Suprapubic skin (tissue), 4 donors: ENCODE results near the gene EZR. TPM values are rescaled to one million over a fixed set of nuclear protein-coding genes. Genes with fewer than 3 reads are reported as not detected.

ENCODE experiments used
- DNase-seq, 2 donors: peaks; one replicate each; pipeline ENCODE4 v3.0.0-alpha.2; 2019; ENCODE audit warnings: low spot score in 2 of 2
- H3K27ac ChIP-seq: fragments of 200-600 bp; sonication (generic); one replicate; pipeline ENCODE4 v1.5.1; 2019
- H3K27me3 ChIP-seq: fragments of 200-600 bp; sonication (generic); one replicate; pipeline ENCODE4 v1.5.1; 2019
- H3K36me3 ChIP-seq: fragments of 200-600 bp; sonication (generic); one replicate; pipeline ENCODE4 v1.5.1; 2019
- H3K4me1 ChIP-seq: fragments of 200-600 bp; sonication (generic); one replicate; pipeline ENCODE4 v1.5.1; 2019
- H3K4me3 ChIP-seq: fragments of 200-600 bp; sonication (generic); one replicate; pipeline ENCODE4 v1.5.1; 2019; ENCODE audit warnings: mild to moderate bottlenecking
- H3K9me3 ChIP-seq: fragments of 200-600 bp; sonication (generic); one replicate; pipeline ENCODE4 v1.5.1; 2019
- CTCF ChIP-seq, 2 donors: fragments of 200-600 bp in 1 of 2; fragments of 450-650 bp in 1 of 2; sonication (generic) in 1 of 2; IDR thresholded peaks; one replicate each; pipeline ENCODE4 v1.5.1; 2016 to 2019; ENCODE audit warnings: antibody characterized with exemption in 2 of 2, mild to moderate bottlenecking in 1 of 2, moderate library complexity in 1 of 2
- EP300 ChIP-seq: sonication (generic); formaldehyde crosslinking; IDR thresholded peaks from one replicate; pipeline ENCODE4 v1.6.1; 2017; ENCODE audit warnings: antibody characterized with exemption
- POLR2A ChIP-seq, 2 donors: fragments of 450-650 bp; IDR thresholded peaks; one replicate each; pipeline ENCODE4 v1.6.1; 2017; ENCODE audit warnings: antibody characterized with exemption in 2 of 2, mild to moderate bottlenecking in 2 of 2, moderate library complexity in 2 of 2
- POLR2AphosphoS5 ChIP-seq, 3 donors: sonication (generic); formaldehyde crosslinking; IDR thresholded peaks; one replicate each; pipeline ENCODE4 v1.6.1; 2017; ENCODE audit warnings: antibody characterized with exemption in 3 of 3
- WGBS: methylation state at CpG from one replicate; pipeline ENCODE4 v1.1.5; 2018; 5-methylcytosine and 5-hydroxymethylcytosine counted together
- total RNA-seq, 4 donors: library from RNA; depleted of rRNA; stranded (reverse); fragments of >200 nt; gene quantifications; one replicate each; pipeline ENCODE4 v1.1.0, GENCODE V29; 2016

The EZR gene
- total RNA-seq, 4 donors from 2014 or later: 154 to 394 (median 238) TPM

GRCh38 chr6:158722176-158722729, 96.9 kb downstream of the EZR start:
- H3K27ac ChIP-seq: no peak overlapping the region
- no peak overlapping the region for H3K4me3 ChIP-seq
- no peaks in the 10 kb centered on the region for H3K27me3 ChIP-seq
- H3K36me3 ChIP-seq: no peaks in the 10 kb centered on the region
- 79% methylated on average over 5 of the region's 5 CpGs for WGBS
- TF ChIP-seq CTCF (IDR thresholded peaks at IDR 0.05) (no peak), POLR2AphosphoS5 (IDR thresholded peaks at IDR 0.05) (no peak), EP300 (no peak)
- no peak for DNase-seq
- H3K4me1 ChIP-seq: peaks cover 5% of the 10 kb centered on the region
- H3K9me3 ChIP-seq: no peaks in the 10 kb centered on the region

DNA sequence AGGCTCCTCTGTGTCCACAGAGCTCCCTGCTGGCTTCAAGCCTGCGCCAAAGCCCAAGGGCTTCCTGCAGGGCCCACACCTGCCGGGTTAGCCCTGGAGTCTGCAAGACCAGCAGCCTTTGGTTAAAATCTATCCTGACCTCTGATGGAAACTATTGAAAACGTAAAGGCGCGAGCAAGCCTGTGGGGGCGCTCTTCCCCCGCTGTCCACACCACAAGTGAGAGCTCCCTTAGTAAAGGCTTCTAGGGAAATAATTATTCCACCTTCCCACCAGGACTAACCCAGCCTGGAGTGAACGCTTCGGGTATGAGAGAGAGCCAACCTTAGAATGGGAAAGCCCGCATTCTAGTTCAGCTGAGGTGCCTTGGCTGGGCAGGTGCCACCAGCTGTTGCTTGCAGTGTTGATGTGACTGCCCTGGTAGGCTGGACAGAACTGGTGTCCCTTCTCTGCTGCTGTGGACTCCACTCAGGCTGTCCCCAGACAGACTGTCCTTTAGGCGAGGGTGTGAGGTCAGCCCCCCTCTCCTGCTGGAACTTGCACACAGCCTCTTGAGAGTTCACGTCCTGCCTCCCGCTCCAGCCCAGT, 100.6 kb downstream of the EZR start:
- Histone ChIP-seq H3K27ac (no peak overlapping the region), H3K4me3 (no peak overlapping the region), H3K36me3 (no peaks in the 10 kb centered on the region), H3K9me3 (no peaks in the 10 kb centered on the region), H3K4me1 (peaks cover 5% of the 10 kb centered on the region), H3K27me3 (no peaks in the 10 kb centered on the region)
- no peak for DNase-seq
- 83% methylated on average over 11 of the region's 13 CpGs for WGBS
- no peak for TF ChIP-seq EP300
- TF ChIP-seq CTCF (IDR thresholded peaks at IDR 0.05): peak in 1 of 2 donors; percentile 39
- no peak for TF ChIP-seq POLR2AphosphoS5 (IDR thresholded peaks at IDR 0.05)
- TF ChIP-seq POLR2A (IDR thresholded peaks at IDR 0.05): no peak

- 91% methylated on average over 16 of the region's 16 CpGs for WGBS
- no peaks in the 10 kb centered on the region for H3K27me3 ChIP-seq
- no peak overlapping the region for H3K4me3 ChIP-seq
- H3K9me3 ChIP-seq: no peaks in the 10 kb centered on the region
- peaks cover 5% of the 10 kb centered on the region for H3K4me1 ChIP-seq
- no peak overlapping the region for H3K27ac ChIP-seq
- TF ChIP-seq POLR2AphosphoS5 (IDR thresholded peaks at IDR 0.05) (no peak), CTCF (IDR thresholded peaks at IDR 0.05) (no peak), POLR2A (IDR thresholded peaks at IDR 0.05) (no peak), EP300 (no peak)
- no peak for DNase-seq
- no peaks in the 10 kb centered on the region for H3K36me3 ChIP-seq
These were observed 101.5 kb downstream of the EZR start for GRCh38 chr6:158717341-158718330.

Other genes with a start within 250 kb of the EZR start
- 10 to 100 TPM; 27.5 to 63.8 (median 49.4) TPM for gene DYNLT1, start 174.6 kb downstream of the EZR start, total RNA-seq
- 1 to 10 TPM; 2.8 to 5.1 (median 3.4) TPM for gene SYTL3, start 169.3 kb downstream of the EZR start, total RNA-seq
- gene RSPH3, start 180.8 kb upstream of the EZR start, total RNA-seq: 10 to 100 TPM; 10.1 to 13.6 (median 13.1) TPM
- 1 to 10 TPM; 1.2 to 1.9 (median 1.5) TPM for gene TAGAP, start 225.6 kb upstream of the EZR start, total RNA-seq